Uterus (tissue), 4 donors: ENCODE results near the gene NTRK2. TPM values are rescaled to one million over a fixed set of nuclear protein-coding genes. Genes with fewer than 3 reads are reported as not detected.

Experiments used
- DNase-seq, 2 donors: peaks; one replicate each; pipeline ENCODE4 v3.0.0-alpha.2; 2019 to 2020
- H3K27ac ChIP-seq, 2 donors: fragments of 200-600 bp; sonication (generic); 1 replicate in 1 of 2; 2 replicates in 1 of 2; pipeline ENCODE4 v1.5.1; 2016 to 2018
- H3K27me3 ChIP-seq, 2 donors: fragments of 200-600 bp; sonication (generic); one replicate each; pipeline ENCODE4 v1.5.1; 2018 to 2019; ENCODE audit warnings: control low read depth in 1 of 2
- H3K36me3 ChIP-seq, 2 donors: fragments of 200-600 bp; sonication (generic); one replicate each; pipeline ENCODE4 v1.5.1; 2019; ENCODE audit warnings: control low read depth in 1 of 2
- H3K4me1 ChIP-seq, 2 donors: fragments of 200-600 bp; sonication (generic); one replicate each; pipeline ENCODE4 v1.5.1; 2018 to 2019; ENCODE audit warnings: control low read depth in 1 of 2
- H3K4me3 ChIP-seq, 2 donors: fragments of 200-600 bp; sonication (generic); 1 replicate in 1 of 2; 2 replicates in 1 of 2; pipeline ENCODE4 v1.5.1; 2018 to 2019; ENCODE audit warnings: mild to moderate bottlenecking in 1 of 2
- H3K9me3 ChIP-seq, 2 donors: fragments of 200-600 bp; sonication (generic); one replicate each; pipeline ENCODE4 v1.5.1; 2019; ENCODE audit warnings: control low read depth in 1 of 2
- POLR2A ChIP-seq, 2 donors: fragments of 450-650 bp; IDR thresholded peaks; one replicate each; pipeline ENCODE4 v1.6.1; 2016; ENCODE audit warnings: antibody characterized with exemption in 2 of 2, mild to moderate bottlenecking in 1 of 2, moderate library complexity in 1 of 2
- intact Hi-C: fragments of 100-400 bp; cut with DNase I; formaldehyde crosslinking; loops from one replicate; pipeline ENCODE4 v1.15.1; 2023; ENCODE audit warnings: low total_unique reads
- total RNA-seq, 4 donors: library from RNA; depleted of rRNA in 3 of 4; stranded (reverse); fragments of >200 nt in 3 of 4; gene quantifications; one replicate each; pipeline versions ENCODE4 v1.1.0 to v1.2.4, GENCODE V29; 2014 to 2023
- TF ChIP-seq, protein P1 (sequence below), 4 experiments: fragments of 200-600 bp in 2 of 4; fragments of 450-650 bp in 2 of 4; sonication (generic) in 2 of 4; IDR thresholded peaks; one replicate each; pipeline ENCODE4 v1.5.1; 2016 to 2019; ENCODE audit warnings: antibody characterized with exemption in 4 of 4, mild to moderate bottlenecking in 2 of 4, moderate library complexity in 1 of 4
- donor health status: DM: yes; HTN: yes; CAD: no.

NTRK2 gene
- total RNA-seq, 4 donors from 2014 or later: 6.5 to 23.2 (median 12.5) TPM

DNA sequence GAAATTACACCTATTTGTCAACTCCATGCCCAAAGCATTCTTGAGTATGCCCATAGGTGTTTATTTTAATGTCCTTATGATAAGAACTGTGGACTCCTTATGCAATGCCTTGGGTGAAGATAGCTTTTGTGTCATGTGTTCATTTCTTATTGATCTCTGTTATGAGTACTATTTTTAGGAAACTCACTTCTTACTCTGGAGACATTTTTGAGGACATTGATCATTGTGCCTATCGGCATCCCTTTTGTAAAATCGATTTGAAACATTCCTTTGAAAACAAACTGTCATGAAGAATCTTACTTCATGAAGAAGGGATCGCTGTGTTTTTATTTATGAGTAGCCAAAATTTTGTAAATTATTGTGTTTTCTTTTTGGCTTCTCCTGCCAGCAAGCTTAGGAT is 257.3 kb downstream of the NTRK2 start:
- intact Hi-C loops: no loop called here
- no peak for DNase-seq
- TF ChIP-seq POLR2A (IDR thresholded peaks at IDR 0.05): no peak
- TF ChIP-seq, protein P1, sequence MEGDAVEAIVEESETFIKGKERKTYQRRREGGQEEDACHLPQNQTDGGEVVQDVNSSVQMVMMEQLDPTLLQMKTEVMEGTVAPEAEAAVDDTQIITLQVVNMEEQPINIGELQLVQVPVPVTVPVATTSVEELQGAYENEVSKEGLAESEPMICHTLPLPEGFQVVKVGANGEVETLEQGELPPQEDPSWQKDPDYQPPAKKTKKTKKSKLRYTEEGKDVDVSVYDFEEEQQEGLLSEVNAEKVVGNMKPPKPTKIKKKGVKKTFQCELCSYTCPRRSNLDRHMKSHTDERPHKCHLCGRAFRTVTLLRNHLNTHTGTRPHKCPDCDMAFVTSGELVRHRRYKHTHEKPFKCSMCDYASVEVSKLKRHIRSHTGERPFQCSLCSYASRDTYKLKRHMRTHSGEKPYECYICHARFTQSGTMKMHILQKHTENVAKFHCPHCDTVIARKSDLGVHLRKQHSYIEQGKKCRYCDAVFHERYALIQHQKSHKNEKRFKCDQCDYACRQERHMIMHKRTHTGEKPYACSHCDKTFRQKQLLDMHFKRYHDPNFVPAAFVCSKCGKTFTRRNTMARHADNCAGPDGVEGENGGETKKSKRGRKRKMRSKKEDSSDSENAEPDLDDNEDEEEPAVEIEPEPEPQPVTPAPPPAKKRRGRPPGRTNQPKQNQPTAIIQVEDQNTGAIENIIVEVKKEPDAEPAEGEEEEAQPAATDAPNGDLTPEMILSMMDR (IDR thresholded peaks at IDR 0.05): no peak

DNA sequence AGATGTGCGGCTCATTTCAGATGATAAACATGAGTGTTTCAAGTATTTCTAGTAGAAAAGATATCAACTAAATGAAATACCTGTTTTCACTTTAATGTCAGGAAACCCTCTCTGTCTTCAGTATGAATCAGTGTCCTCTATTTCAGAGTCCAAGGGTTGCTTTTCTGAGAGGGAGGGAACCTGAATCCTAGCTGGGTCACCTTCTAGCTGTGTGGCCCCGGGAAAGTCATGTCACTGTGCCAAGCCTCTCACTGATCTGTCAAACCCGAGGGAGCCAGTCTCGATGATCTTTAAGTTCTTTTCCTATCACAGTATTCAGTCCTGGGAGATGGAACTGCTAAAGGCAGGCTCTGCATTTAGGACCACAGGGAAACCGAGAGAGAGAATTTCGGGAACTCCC is 258.9 kb downstream of the NTRK2 start:
- no peaks in the 10 kb centered on the region for H3K9me3 ChIP-seq
- H3K36me3 ChIP-seq: no peaks in the 10 kb centered on the region
- no peaks in the 10 kb centered on the region for H3K27me3 ChIP-seq
- H3K4me3 ChIP-seq: no peak overlapping the region
- no peak overlapping the region for H3K27ac ChIP-seq
- no peaks in the 10 kb centered on the region for H3K4me1 ChIP-seq
- TF ChIP-seq POLR2A (IDR thresholded peaks at IDR 0.05): no peak
- TF ChIP-seq, protein P1 (IDR thresholded peaks at IDR 0.05): no peak
- intact Hi-C loops: no loop called here
- DNase-seq: no peak

More for the DNA sequence above, 257.3 kb downstream of the NTRK2 start:
- no peak overlapping the region for H3K4me3 ChIP-seq
- no peaks in the 10 kb centered on the region for H3K27me3 ChIP-seq
- no peaks in the 10 kb centered on the region for H3K9me3 ChIP-seq
- H3K36me3 ChIP-seq: no peaks in the 10 kb centered on the region
- no peak overlapping the region for H3K27ac ChIP-seq
- no peaks in the 10 kb centered on the region for H3K4me1 ChIP-seq

DNA sequence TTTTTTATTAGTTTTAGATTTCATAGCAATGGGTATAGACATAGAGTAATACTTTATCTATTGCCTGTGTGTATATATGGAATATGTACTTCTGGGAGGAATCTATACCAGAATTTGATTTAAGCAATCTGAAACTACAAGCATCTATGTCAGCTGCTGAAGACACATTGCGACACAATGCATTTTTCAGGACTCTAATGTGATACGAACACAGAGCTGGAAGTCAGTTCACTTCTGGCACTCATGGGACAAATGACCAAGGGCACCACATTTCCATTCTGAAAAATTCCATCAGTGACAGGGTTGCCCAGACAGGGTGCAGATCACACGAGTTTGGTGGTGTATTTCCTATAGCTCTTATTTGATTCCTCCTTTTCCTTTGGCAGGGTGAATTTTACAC is 259.5 kb downstream of the NTRK2 start:
- no peak for DNase-seq
- H3K4me1 ChIP-seq: no peaks in the 10 kb centered on the region
- intact Hi-C loops: no loop called here
- H3K9me3 ChIP-seq: no peaks in the 10 kb centered on the region
- TF ChIP-seq, protein P1 (IDR thresholded peaks at IDR 0.05): no peak
- TF ChIP-seq POLR2A (IDR thresholded peaks at IDR 0.05): no peak
- no peak overlapping the region for H3K4me3 ChIP-seq
- H3K27me3 ChIP-seq: no peaks in the 10 kb centered on the region
- no peaks in the 10 kb centered on the region for H3K36me3 ChIP-seq
- H3K27ac ChIP-seq: no peak overlapping the region

DNA sequence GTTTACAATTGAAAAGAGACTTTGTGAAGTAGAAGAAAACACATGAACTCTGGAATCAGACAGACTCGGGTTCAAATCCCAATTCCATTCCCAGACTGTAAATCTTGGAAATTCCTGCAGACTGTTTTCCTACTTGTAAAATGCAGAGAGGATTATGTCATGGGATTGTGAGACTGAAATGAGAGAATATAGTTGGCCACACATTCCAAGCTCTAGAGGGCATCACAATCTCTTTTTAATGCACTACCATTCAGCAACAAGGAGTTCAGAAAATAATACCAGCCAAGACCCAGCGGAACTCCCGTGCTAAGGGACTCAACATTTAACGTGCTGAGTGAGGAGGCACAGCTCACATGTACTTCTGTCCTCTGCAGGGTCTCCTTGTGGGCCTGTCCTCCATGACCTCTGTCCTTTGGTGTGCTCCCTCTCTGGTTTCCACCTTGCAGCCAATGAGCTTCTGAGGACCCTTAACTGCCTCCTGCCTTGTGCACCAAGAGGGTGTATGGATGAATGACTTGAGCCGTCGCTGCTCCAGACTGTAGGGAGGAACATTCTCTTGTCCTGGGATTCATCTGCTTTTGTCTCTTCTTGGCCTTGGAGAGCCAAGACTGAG is 263.5 kb downstream of the NTRK2 start:
- Histone ChIP-seq H3K9me3 (no peaks in the 10 kb centered on the region), H3K4me1 (no peaks in the 10 kb centered on the region), H3K27me3 (no peaks in the 10 kb centered on the region), H3K4me3 (no peak overlapping the region), H3K27ac (no peak overlapping the region), H3K36me3 (no peaks in the 10 kb centered on the region)
- no peak for TF ChIP-seq POLR2A (IDR thresholded peaks at IDR 0.05)
- TF ChIP-seq, protein P1 (IDR thresholded peaks at IDR 0.05): no peak
- intact Hi-C loops: no loop called here
- DNase-seq: no peak

DNA sequence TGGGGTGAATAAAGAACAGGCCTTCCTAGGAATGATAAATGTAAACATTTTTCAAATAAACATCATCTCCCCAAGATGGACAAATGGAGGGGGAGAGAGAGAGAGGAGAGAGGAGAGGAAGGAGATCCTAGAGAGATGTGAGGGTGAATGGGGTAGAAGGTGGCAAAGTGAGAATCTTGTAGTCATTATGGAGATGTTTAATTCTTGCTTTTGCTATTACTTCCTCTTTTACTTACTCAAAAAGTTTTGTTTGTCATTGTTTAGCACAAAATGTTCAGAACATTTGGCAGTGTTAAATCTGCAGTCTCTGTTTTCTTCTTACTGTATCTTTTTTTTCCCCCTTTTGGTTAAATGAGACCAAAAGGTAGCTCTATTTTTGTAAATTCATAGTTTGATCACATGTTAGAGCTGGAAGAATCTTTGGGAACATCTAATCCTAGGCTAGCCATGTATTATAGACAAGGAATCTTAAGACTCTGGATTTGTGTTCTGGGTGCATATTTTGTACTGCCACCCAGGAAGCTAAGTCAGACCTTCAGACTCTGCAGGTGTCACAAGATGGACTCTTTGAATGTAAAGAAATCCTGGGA is 266.1 kb downstream of the NTRK2 start:
- TF ChIP-seq, protein P1 (IDR thresholded peaks at IDR 0.05): no peak
- no peak for TF ChIP-seq POLR2A (IDR thresholded peaks at IDR 0.05)
- intact Hi-C loops: no loop called here
- Histone ChIP-seq H3K4me3 (no peak overlapping the region), H3K4me1 (no peaks in the 10 kb centered on the region), H3K36me3 (no peaks in the 10 kb centered on the region), H3K9me3 (no peaks in the 10 kb centered on the region), H3K27me3 (no peaks in the 10 kb centered on the region), H3K27ac (no peak overlapping the region)
- no peak for DNase-seq
